GM19023 (cell line): Measurements from ENCODE around the gene TRRAP.

Experiments
- ATAC-seq: cut with Tn5 transposase; IDR thresholded peaks from one replicate; pipeline ENCODE4 v1.9.1; 2021; ENCODE audit warnings: mild to moderate bottlenecking, moderate library complexity; ENCODE audit not compliant: unreplicated experiment

TRRAP gene

DNA sequence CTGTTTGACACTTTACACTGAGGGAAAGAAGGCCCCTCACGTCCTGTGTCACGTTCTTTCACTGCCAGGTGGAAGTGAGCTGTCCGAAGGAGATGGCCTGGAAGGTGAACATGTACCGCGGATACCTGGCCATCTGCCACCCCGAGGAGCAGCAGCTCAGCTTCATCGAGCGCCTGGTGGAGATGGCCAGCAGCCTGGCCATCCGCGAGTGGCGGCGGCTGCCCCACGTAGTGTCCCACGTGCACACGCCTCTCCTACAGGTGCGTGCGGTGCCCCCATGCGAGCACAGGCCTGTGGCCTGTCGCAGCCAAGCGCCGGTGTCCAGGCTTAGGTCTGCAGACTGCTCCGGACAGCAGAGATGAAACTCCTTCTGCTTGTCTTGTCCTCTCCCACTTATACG is 103.4 kb downstream of the TRRAP start:
- no peak for ATAC-seq

DNA sequence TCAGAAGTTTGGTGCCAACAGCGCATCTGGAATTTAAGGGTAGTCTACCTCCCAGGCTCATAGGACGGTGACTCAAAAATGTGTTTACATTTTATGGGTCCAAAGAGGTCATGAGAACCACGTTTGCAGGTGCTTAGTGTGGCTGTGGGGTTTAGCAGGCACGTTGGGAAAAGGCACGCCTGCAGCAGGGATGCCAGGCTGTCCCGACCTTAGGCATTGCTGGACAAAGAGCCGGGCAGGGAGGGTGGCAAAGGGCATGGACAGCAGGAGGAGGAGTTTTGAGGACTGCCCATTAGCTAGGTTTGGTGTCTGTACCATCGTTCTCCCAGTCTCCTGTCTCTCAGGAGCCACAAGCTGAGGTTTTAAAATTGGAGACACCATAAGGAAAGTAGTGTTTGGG is 104.4 kb downstream of the TRRAP start:
- ATAC-seq, result no peak

- no peak for ATAC-seq
Measured at GRCh38 chr7:98984126-98984525, 105.8 kb downstream of the TRRAP start.

DNA sequence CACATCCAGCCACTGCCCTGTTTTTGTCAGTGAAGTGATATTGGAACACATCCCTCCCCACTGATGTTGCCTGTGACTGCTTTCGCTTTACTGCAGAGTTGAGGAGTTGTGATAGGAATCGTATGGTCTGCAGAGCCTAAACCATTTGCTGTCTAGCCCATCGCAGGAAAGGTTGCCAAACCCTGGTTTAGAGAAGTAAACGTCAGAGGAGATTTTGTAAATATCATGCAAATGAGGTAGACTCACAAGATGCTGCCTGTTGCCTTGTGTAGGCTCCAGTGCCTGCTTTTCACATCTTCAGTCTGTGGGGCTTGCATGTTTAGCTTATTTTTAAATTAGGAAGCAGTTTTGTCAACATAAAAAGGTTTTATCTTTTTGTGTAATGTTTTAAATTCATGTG is 107.1 kb downstream of the TRRAP start:
- ATAC-seq, result no peak

GRCh38 chr7:98985945-98986344 is 107.6 kb downstream of the TRRAP start:
- no peak for ATAC-seq

- ATAC-seq, result no peak
Measured at GRCh38 chr7:98988641-98989040, 110.3 kb downstream of the TRRAP start.

DNA sequence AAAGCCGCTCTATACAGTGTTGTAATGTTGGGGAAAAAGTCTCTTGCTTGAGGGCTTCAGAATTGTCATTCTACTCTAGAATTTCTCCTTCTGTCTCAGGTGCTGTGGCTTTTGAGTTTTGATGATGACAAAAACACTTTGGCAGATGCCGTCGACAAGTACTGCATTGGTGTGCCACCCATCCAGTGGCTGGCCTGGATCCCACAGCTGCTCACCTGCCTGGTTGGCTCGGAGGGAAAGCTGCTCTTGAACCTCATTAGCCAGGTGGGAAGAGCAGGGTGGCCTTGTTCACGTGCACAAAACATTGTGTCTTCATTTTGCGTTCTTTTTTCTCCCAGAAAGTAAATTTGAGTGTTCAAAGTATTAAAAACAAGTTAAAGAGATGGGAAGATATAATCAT is 112.0 kb downstream of the TRRAP start:
- ATAC-seq, result no peak

DNA sequence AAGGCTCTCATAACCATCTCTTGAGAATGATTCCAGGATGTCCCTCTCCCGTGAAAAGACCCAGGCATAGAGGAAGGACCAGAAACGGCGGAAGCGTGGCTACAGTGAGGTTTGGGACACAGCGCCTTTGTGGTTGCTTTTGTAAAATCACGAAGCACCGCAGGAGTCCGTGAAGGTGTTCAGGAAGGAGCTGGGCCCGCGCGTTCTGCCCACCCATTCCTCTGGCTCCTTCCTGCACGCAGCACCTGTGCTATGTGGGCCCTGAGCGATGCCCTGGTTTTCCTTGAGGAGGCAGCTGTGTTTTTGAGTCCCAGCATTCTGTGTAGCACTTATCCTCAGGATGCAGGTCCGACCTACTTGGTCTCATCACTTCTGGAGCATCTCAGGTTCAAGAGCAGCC is 112.8 kb downstream of the TRRAP start:
- no peak for ATAC-seq

GRCh38 chr7:98992076-98992475 is 113.7 kb downstream of the TRRAP start:
- no peak for ATAC-seq

GRCh38 chr7:98993024-98993897 is 114.9 kb downstream of the TRRAP start:
- ATAC-seq, result no peak

DNA sequence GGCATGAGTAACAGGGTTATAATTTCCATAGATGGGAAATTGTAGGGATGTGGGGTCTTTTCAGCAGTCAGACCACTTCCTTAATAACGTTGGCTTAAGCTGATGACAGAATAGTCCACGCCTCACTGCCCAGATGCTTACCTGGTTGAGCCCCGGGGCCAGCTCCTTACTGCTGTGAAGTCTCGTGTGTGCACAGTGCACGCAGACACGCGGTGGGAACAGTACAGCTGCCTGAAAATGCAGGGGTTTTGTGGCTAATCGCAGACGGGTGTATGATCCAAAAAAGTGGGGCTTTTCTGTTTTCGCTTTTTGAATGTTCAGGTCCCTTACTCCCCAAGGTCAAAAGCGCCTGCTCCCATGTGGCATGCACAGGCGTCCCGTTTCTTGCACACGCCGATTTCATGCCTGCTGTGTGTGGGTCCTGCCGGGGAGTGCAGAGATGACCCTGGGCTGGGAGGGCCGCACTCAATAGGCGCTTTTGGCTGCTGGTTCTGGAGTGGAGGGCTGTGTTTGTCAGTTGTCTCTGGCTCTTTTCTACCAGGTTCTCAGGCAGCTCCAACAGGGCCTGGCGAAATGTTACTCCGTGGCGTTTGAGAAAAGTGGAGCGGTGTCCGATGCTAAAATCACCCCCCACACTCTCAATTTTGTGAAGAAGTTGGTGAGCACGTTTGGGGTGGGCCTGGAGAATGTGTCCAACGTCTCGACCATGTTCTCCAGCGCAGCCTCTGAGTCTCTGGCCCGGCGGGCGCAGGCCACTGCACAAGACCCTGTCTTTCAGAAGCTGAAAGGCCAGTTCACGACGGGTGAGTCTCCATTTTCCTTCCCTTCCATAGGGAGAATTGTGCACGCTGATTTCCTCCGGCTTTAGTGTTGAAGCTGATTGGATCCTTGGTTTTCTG is 116.0 kb downstream of the TRRAP start:
- no peak for ATAC-seq

- no peak for ATAC-seq
Measured at GRCh38 chr7:98995111-98995510, 116.8 kb downstream of the TRRAP start.

DNA sequence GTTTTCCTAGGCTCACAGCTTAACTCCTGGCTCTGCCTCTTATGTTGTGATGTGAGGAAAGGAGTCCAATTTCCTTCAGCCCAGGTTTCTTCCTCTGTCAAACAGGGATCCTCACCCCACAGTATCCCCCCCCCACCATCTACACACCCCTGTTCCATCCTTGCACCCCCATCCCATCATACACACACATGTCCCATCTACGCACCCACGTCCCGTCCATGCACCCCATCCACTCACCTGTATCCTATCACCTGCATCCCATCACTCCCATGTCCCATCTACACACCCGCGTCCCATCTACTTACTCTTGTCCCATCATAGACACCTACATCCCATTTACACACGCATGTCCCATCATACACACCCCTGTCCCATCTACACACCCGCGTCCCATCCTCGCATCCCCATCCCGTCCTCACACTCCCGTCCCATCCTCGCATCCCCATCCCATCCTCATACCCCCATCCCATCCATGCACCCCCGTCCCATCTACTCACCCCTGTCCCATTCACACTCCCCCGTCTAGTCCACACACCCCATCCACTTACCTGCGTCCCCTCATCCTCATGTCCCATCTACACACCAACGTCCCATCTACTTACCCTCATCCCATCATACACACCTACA is 117.3 kb downstream of the TRRAP start:
- no peak for ATAC-seq

DNA sequence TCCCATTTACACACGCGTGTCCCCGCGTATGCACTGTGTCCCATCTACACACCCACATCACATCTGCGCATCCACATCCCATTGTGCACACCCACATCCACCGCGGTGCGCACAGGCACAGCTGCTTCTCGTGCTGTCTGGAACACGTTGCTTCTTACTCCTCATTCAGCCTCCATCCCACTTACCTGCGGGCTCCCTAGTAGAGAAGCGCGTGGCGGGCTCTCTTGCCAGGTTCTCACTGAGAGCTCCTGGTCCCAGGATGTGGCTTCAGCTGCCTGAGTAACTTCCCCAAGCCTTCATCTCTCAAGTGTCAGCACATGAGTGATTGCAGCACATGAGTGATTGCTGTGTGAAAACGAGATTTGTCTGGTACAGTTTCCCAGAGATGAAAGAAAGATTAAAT is 117.8 kb downstream of the TRRAP start:
- ATAC-seq, result peak; percentile 52

GRCh38 chr7:98997846-98998245 is 119.5 kb downstream of the TRRAP start:
- no peak for ATAC-seq

DNA sequence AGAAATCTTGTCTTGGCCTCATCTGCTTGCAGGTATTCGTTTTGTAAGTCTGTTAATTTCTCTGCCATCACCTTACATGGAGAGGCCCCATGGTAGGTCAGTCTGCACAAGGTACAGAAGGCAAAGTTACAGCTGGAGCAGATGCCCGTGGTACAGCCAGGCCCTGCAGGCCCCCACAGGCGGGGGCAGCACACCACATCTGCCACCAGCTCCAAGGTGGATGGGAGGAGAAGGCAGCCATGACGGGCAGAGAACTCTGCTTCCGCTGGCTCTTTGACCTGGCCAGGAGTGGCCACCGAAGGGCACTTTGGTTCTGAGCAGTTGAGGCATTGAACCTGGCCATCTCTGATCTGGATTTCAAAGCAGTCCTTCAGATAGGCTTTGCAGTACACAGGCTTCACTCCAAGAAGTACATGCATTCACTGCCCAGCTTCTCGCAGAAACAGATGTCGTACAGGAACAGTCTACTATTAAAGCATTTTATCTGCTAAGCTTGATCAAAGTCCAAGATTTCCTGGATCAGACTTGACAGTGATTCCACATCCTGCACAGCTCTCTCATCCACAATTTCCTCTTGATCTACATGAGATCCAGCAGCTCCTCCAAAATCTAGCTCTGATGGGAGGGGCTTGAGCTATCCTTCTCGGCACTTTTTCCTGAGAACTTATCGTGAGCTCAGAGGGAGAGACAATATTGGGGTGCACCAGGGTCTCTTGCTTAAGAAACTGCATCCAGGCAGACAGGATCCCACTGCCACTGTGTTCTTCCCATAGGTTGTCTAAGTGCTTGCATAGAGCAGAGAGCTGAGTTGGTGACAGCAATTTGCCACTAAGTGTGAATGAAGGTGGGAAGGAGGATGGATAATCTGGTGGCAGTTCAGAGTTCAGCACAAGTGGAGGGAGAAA is 120.7 kb downstream of the TRRAP start:
- no peak for ATAC-seq

GRCh38 chr7:99000196-99000903 is 122.0 kb downstream of the TRRAP start:
- no peak for ATAC-seq

- ATAC-seq, result no peak
Measured at GRCh38 chr7:99000904-99001465, 122.7 kb downstream of the TRRAP start.

GRCh38 chr7:99001482-99002147 is 123.3 kb downstream of the TRRAP start:
- no peak for ATAC-seq
